Uterus (tissue), 4 donors: Measurements from ENCODE around the gene WSCD2. TPM values are rescaled to one million over a fixed set of nuclear protein-coding genes. Genes with fewer than 3 reads are reported as not detected.

Source experiments
- DNase-seq, 2 donors: peaks; one replicate each; pipeline ENCODE4 v3.0.0-alpha.2; 2019 to 2020
- H3K27ac ChIP-seq, 2 donors: fragments of 200-600 bp; sonication (generic); 1 replicate in 1 of 2; 2 replicates in 1 of 2; pipeline ENCODE4 v1.5.1; 2016 to 2018
- H3K27me3 ChIP-seq, 2 donors: fragments of 200-600 bp; sonication (generic); one replicate each; pipeline ENCODE4 v1.5.1; 2018 to 2019; ENCODE audit warnings: control low read depth in 1 of 2
- H3K36me3 ChIP-seq, 2 donors: fragments of 200-600 bp; sonication (generic); one replicate each; pipeline ENCODE4 v1.5.1; 2019; ENCODE audit warnings: control low read depth in 1 of 2
- H3K4me1 ChIP-seq, 2 donors: fragments of 200-600 bp; sonication (generic); one replicate each; pipeline ENCODE4 v1.5.1; 2018 to 2019; ENCODE audit warnings: control low read depth in 1 of 2
- H3K4me3 ChIP-seq, 2 donors: fragments of 200-600 bp; sonication (generic); 1 replicate in 1 of 2; 2 replicates in 1 of 2; pipeline ENCODE4 v1.5.1; 2018 to 2019; ENCODE audit warnings: mild to moderate bottlenecking in 1 of 2
- H3K9me3 ChIP-seq, 2 donors: fragments of 200-600 bp; sonication (generic); one replicate each; pipeline ENCODE4 v1.5.1; 2019; ENCODE audit warnings: control low read depth in 1 of 2
- POLR2A ChIP-seq, 2 donors: fragments of 450-650 bp; IDR thresholded peaks; one replicate each; pipeline ENCODE4 v1.6.1; 2016; ENCODE audit warnings: antibody characterized with exemption in 2 of 2, mild to moderate bottlenecking in 1 of 2, moderate library complexity in 1 of 2
- intact Hi-C: fragments of 100-400 bp; cut with DNase I; formaldehyde crosslinking; loops from one replicate; pipeline ENCODE4 v1.15.1; 2023; ENCODE audit warnings: low total_unique reads
- total RNA-seq, 4 donors: library from RNA; depleted of rRNA in 3 of 4; stranded (reverse); fragments of >200 nt in 3 of 4; gene quantifications; one replicate each; pipeline versions ENCODE4 v1.1.0 to v1.2.4, GENCODE V29; 2014 to 2023
- TF ChIP-seq, protein P1 (sequence below), 4 experiments: fragments of 200-600 bp in 2 of 4; fragments of 450-650 bp in 2 of 4; sonication (generic) in 2 of 4; IDR thresholded peaks; one replicate each; pipeline ENCODE4 v1.5.1; 2016 to 2019; ENCODE audit warnings: antibody characterized with exemption in 4 of 4, mild to moderate bottlenecking in 2 of 4, moderate library complexity in 1 of 4
- donor health status: DM: yes; HTN: yes; CAD: no.

The WSCD2 gene
- total RNA-seq, 4 donors from 2014 or later, result 3.3 to 65.3 (median 17.2) TPM

DNA sequence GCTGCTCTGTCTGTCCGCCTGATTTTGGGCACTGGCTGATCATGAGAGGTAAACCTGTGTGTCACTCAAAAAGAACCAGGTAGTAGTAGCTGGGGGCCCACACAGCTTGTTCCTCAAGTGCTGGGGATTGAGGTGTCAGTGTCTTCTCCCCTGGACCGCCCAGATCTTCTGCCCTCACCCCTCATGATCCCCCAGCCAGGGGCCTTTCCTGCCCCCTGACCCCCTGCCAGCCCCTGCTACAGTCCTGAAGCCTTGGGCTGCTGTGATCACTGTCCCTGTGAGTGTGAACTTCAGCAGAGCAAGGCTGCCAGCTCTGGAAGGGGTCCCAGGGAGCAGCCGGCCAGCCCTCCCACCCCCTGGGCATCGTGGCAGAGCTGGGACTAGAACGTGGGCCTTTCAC lies 11.4 kb downstream of the WSCD2 start:
- H3K27ac ChIP-seq, result no peak overlapping the region
- DNase-seq, result no peak
- H3K9me3 ChIP-seq, result no peaks in the 10 kb centered on the region
- no peak overlapping the region for H3K4me3 ChIP-seq
- H3K27me3 ChIP-seq, result no peaks in the 10 kb centered on the region
- no peaks in the 10 kb centered on the region for H3K4me1 ChIP-seq
- TF ChIP-seq, protein P1, sequence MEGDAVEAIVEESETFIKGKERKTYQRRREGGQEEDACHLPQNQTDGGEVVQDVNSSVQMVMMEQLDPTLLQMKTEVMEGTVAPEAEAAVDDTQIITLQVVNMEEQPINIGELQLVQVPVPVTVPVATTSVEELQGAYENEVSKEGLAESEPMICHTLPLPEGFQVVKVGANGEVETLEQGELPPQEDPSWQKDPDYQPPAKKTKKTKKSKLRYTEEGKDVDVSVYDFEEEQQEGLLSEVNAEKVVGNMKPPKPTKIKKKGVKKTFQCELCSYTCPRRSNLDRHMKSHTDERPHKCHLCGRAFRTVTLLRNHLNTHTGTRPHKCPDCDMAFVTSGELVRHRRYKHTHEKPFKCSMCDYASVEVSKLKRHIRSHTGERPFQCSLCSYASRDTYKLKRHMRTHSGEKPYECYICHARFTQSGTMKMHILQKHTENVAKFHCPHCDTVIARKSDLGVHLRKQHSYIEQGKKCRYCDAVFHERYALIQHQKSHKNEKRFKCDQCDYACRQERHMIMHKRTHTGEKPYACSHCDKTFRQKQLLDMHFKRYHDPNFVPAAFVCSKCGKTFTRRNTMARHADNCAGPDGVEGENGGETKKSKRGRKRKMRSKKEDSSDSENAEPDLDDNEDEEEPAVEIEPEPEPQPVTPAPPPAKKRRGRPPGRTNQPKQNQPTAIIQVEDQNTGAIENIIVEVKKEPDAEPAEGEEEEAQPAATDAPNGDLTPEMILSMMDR (IDR thresholded peaks at IDR 0.05), result no peak
- no peak for TF ChIP-seq POLR2A (IDR thresholded peaks at IDR 0.05)
- intact Hi-C loops, result no loop called here
- H3K36me3 ChIP-seq, result no peaks in the 10 kb centered on the region

DNA sequence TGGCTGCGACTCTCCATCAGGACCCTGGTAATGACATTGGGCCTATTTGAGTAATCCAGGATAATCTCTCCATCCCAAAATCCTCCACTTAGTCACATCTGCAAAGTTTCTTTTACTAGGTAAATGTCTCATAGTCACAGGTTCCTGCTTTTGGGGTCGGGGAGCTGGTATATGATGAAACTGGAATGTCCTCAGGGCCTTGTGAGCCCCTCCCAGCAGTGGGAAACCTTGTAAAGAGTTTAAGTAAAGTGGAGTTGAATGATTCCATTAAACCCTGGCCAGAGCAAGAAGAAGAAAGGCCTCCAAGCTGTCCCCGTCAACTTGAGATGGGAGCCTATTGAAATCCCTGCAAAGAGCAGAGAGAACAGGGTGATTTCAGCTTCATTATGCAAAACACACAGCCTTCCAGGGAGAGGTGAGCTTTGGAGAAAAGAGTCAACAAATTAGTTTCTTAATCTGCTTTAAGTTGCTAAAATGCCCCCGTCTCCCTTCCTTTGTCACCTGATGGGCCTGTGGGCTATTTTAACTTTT lies 12.6 kb downstream of the WSCD2 start:
- no peak overlapping the region for H3K4me3 ChIP-seq
- no peaks in the 10 kb centered on the region for H3K36me3 ChIP-seq
- no peaks in the 10 kb centered on the region for H3K27me3 ChIP-seq
- no peaks in the 10 kb centered on the region for H3K9me3 ChIP-seq
- H3K4me1 ChIP-seq, result no peaks in the 10 kb centered on the region
- no peak overlapping the region for H3K27ac ChIP-seq
- intact Hi-C loops, result no loop called here
- no peak for DNase-seq
- TF ChIP-seq POLR2A (IDR thresholded peaks at IDR 0.05), result no peak
- TF ChIP-seq, protein P1 (IDR thresholded peaks at IDR 0.05), result no peak

DNA sequence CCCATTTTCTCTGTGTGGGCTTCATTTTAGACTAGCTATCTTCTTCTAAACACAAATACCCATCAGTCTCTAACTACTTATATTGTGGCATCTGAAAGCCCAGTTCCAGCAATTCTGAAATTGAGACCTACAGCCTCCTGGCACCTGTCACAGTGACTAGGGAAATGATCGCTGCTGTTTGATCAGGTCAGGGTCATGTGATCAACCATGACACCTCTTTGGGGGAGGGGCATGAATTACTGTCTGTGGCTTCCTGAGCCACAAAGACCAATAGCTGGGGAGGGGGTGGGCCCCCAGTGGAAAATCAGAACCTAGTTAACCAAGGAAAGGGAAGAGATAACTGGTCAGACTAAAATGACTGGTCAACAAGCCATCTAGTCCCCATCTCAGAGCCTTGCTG lies 14.1 kb downstream of the WSCD2 start:
- no peaks in the 10 kb centered on the region for H3K27me3 ChIP-seq
- no peaks in the 10 kb centered on the region for H3K36me3 ChIP-seq
- no peak for DNase-seq
- H3K4me3 ChIP-seq, result no peak overlapping the region
- no peak for TF ChIP-seq POLR2A (IDR thresholded peaks at IDR 0.05)
- TF ChIP-seq, protein P1 (IDR thresholded peaks at IDR 0.05), result no peak
- no peak overlapping the region for H3K27ac ChIP-seq
- intact Hi-C loops, result no loop called here
- no peaks in the 10 kb centered on the region for H3K4me1 ChIP-seq
- no peaks in the 10 kb centered on the region for H3K9me3 ChIP-seq

DNA sequence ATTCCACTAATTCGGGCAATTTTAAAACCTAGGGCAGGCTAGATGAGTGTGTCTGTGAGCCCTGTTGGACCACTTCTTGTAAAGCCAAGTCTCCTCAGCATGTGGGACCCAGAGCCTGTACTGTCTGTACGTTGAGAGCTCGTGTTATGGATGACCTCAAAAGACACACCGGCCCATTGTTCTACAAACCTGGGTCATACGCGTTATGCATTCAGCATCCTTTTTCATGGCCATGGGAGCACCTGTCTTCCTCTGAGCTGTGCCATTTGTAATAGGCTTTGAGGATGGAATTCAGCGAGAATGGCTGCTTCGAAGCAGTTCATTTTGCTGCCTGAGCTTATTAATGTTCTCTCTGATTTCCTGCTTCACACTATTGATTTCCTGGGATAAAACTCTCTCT lies 15.0 kb downstream of the WSCD2 start:
- DNase-seq, result no peak
- Histone ChIP-seq H3K27me3 (no peaks in the 10 kb centered on the region), H3K4me3 (no peak overlapping the region), H3K9me3 (no peaks in the 10 kb centered on the region), H3K36me3 (no peaks in the 10 kb centered on the region), H3K4me1 (no peaks in the 10 kb centered on the region), H3K27ac (no peak overlapping the region)
- intact Hi-C loops, result no loop called here
- no peak for TF ChIP-seq POLR2A (IDR thresholded peaks at IDR 0.05)
- TF ChIP-seq, protein P1 (IDR thresholded peaks at IDR 0.05), result no peak

DNA sequence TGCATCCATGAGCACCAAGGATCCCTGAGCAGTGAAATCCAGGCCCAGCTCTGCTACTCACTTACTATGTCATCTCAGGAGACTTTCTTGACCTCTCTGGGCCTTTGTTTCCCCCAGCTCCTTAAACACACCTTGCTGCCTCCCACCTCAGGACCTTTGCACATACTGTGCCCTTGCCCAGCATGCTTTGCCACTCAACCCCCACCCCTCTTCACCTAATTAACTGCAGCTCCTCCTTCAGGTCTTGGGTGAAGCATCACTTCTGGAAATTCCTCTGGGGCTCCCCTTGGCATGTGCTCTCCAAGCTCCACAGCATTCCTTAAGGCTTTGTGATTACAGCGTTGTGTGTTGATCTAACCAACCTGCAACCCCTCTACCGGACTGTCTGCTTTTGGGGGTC lies 15.9 kb downstream of the WSCD2 start:
- DNase-seq, result no peak
- Histone ChIP-seq H3K4me3 (no peak overlapping the region), H3K27ac (no peak overlapping the region), H3K4me1 (no peaks in the 10 kb centered on the region), H3K36me3 (no peaks in the 10 kb centered on the region), H3K9me3 (no peaks in the 10 kb centered on the region), H3K27me3 (no peaks in the 10 kb centered on the region)
- no peak for TF ChIP-seq POLR2A (IDR thresholded peaks at IDR 0.05)
- TF ChIP-seq, protein P1 (IDR thresholded peaks at IDR 0.05), result no peak
- intact Hi-C loops, result no loop called here
